Peyer's patch (tissue), 4 donors: ENCODE measurements around the gene GPM6B.

Experiments used
- POLR2A ChIP-seq, 2 donors: fragments of 450-650 bp; IDR thresholded peaks; one replicate each; pipeline ENCODE4 v1.5.1; 2017; ENCODE audit warnings: antibody characterized with exemption in 2 of 2, mild to moderate bottlenecking in 2 of 2, moderate library complexity in 2 of 2
- TF ChIP-seq, protein P1 (sequence below), 6 experiments: fragments of 450-650 bp in 4 of 6; fragments of 200-600 bp in 2 of 6; sonication (generic) in 1 of 6; IDR thresholded peaks; one replicate each; pipeline ENCODE4 v1.5.1; 2017 to 2019; ENCODE audit warnings: antibody characterized with exemption in 6 of 6, mild to moderate bottlenecking in 3 of 6, moderate library complexity in 1 of 6

DNA sequence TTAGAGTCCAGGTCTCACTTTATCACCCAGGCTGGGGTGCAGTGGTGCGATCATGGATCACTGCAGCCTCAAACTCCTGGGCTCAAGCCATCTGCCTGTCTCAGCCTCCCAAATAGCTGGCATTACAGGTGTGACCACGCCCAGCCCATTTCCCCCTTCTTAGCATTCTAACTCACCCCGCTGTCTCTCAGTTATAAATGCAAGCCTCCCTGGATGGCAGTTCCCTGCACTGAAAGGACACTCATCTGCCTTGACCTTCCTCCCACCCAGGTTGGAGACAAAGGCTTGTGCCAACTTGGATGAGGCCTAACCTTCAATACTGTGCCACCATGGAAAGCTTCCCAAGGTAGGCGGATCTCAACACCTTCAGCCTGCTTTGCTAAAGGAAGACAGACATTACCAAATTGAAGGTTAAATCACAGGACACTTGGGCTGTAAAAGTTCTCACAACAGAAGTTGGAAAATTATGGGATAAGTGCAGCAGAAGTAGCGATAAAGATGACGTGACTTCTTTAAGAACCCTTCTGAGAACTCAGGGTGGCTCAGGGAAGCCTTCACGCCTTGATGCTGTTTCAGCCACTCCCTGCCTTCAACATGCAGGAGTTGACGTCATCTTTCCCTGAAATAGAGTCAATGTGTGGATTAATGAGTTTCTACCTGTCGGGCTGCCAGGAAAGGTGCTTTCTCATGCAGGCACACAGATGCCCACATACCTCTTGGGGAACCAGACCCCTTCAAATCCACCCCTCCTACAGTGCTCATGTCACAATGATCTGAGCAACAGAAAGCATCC is 10.6 kb upstream of the GPM6B start:
- TF ChIP-seq, protein P1, sequence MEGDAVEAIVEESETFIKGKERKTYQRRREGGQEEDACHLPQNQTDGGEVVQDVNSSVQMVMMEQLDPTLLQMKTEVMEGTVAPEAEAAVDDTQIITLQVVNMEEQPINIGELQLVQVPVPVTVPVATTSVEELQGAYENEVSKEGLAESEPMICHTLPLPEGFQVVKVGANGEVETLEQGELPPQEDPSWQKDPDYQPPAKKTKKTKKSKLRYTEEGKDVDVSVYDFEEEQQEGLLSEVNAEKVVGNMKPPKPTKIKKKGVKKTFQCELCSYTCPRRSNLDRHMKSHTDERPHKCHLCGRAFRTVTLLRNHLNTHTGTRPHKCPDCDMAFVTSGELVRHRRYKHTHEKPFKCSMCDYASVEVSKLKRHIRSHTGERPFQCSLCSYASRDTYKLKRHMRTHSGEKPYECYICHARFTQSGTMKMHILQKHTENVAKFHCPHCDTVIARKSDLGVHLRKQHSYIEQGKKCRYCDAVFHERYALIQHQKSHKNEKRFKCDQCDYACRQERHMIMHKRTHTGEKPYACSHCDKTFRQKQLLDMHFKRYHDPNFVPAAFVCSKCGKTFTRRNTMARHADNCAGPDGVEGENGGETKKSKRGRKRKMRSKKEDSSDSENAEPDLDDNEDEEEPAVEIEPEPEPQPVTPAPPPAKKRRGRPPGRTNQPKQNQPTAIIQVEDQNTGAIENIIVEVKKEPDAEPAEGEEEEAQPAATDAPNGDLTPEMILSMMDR (IDR thresholded peaks at IDR 0.05) = no peak
- TF ChIP-seq POLR2A (IDR thresholded peaks at IDR 0.05) = no peak
